DND-41 (cell line): Measurements from ENCODE around the gene ADD2.

Experiments
- ATAC-seq: fragments of 200-7000 bp; cut with Tn5 transposase; 3 replicates; pipeline ENCODE4 v1.9.1; 2021; ENCODE audit warnings: low read depth; ENCODE audit not compliant: insufficient read depth
- DNase-seq: peaks from one replicate; pipeline ENCODE4 v3.0.0-alpha.2; 2020
- H2AFZ ChIP-seq: 2 replicates; pipeline ENCODE4 v1.6.0; 2012; ENCODE audit warnings: low read depth, low read length
- H3K27ac ChIP-seq: 2 replicates; pipeline ENCODE4 v1.5.1; 2012; ENCODE audit warnings: low read length, inconsistent platforms
- H3K27me3 ChIP-seq: fragments of 200-600 bp; sonication (generic); 2 replicates; pipeline ENCODE4 v1.6.0; 2012; ENCODE audit warnings: low read length, mild to moderate bottlenecking, inconsistent platforms; ENCODE audit not compliant: insufficient read depth, poor library complexity
- H3K36me3 ChIP-seq: 2 replicates; pipeline ENCODE4 v1.5.1; 2012; ENCODE audit warnings: low read length, inconsistent platforms; ENCODE audit not compliant: insufficient read depth
- H3K4me1 ChIP-seq: 2 replicates; pipeline ENCODE4 v1.5.1; 2012; ENCODE audit warnings: mild to moderate bottlenecking, low read length; ENCODE audit not compliant: insufficient read depth
- H3K4me2 ChIP-seq: 2 replicates; pipeline ENCODE4 v1.6.0; 2012; ENCODE audit warnings: mild to moderate bottlenecking, moderate library complexity, low read length, inconsistent platforms; ENCODE audit not compliant: insufficient read depth
- H3K4me3 ChIP-seq, 2 experiments: fragments of 200-600 bp in 1 of 2; shearing (Covaris generic) in 1 of 2; 2 replicates each; pipeline ENCODE4 v1.5.1; 2012 to 2016; ENCODE audit warnings: inconsistent platforms in 2 of 2, low read length in 2 of 2, mild to moderate bottlenecking in 2 of 2, low read depth in 1 of 2, moderate library complexity in 1 of 2
- H3K79me2 ChIP-seq: 2 replicates; pipeline ENCODE4 v1.6.0; 2012; ENCODE audit warnings: low read length, inconsistent platforms; ENCODE audit not compliant: insufficient read depth
- H3K9ac ChIP-seq: 2 replicates; pipeline ENCODE4 v1.6.0; 2012; ENCODE audit warnings: low read depth, mild to moderate bottlenecking, inconsistent platforms, low read length, moderate library complexity
- H3K9me3 ChIP-seq: 2 replicates; pipeline ENCODE4 v1.5.1; 2012; ENCODE audit warnings: low read length, moderate library complexity, mild to moderate bottlenecking, inconsistent platforms; ENCODE audit not compliant: insufficient read depth, severe bottlenecking
- H4K20me1 ChIP-seq: 2 replicates; pipeline ENCODE4 v1.6.0; 2012; ENCODE audit warnings: low read length; ENCODE audit not compliant: insufficient read depth
- CTCF ChIP-seq: IDR thresholded peaks from 2 replicates; pipeline ENCODE4 v1.5.1; 2012; ENCODE audit warnings: borderline replicate concordance, low read length, moderate library complexity, mild to moderate bottlenecking; ENCODE audit not compliant: poor library complexity, severe bottlenecking; ENCODE audit errors: extremely low read depth
- EZH2 ChIP-seq: IDR thresholded peaks from 3 replicates; pipeline ENCODE4 v1.6.1; 2012; ENCODE audit warnings: borderline replicate concordance, low read depth, mild to moderate bottlenecking, moderate library complexity, low read length, inconsistent platforms; ENCODE audit not compliant: severe bottlenecking

ADD2 gene

GRCh38 chr2:70732766-70733645 is 35.0 kb downstream of the ADD2 start:
- Histone ChIP-seq H3K4me2 (no peak overlapping the region), H3K4me3 (no peak overlapping the region), H2AFZ (no peak overlapping the region), H3K36me3 (no peaks in the 10 kb centered on the region), H4K20me1 (no peaks in the 10 kb centered on the region), H3K9me3 (no peaks in the 10 kb centered on the region), H3K9ac (no peak overlapping the region), H3K4me1 (no peaks in the 10 kb centered on the region), H3K27me3 (peaks cover 15% of the 10 kb centered on the region), H3K27ac (no peak overlapping the region), H3K79me2 (no peaks in the 10 kb centered on the region)
- ATAC-seq (no peak), DNase-seq (no peak)
- TF ChIP-seq EZH2, result no peak
- TF ChIP-seq CTCF, result no peak

- Histone ChIP-seq H3K27ac (no peak overlapping the region), H3K9ac (no peak overlapping the region), H3K36me3 (no peaks in the 10 kb centered on the region), H4K20me1 (no peaks in the 10 kb centered on the region), H3K27me3 (peaks cover 15% of the 10 kb centered on the region), H3K9me3 (no peaks in the 10 kb centered on the region), H2AFZ (no peak overlapping the region), H3K79me2 (no peaks in the 10 kb centered on the region), H3K4me3 (no peak overlapping the region), H3K4me2 (no peak overlapping the region), H3K4me1 (no peaks in the 10 kb centered on the region)
- DNase-seq (no peak), ATAC-seq (no peak)
- TF ChIP-seq CTCF, result no peak
- TF ChIP-seq EZH2, result no peak
These were observed 37.3 kb downstream of the ADD2 start for GRCh38 chr2:70730730-70731129.

- DNase-seq (no peak), ATAC-seq (no peak)
- Histone ChIP-seq H3K9ac (no peak overlapping the region), H3K27me3 (peaks cover 13% of the 10 kb centered on the region), H3K27ac (no peak overlapping the region), H3K79me2 (no peaks in the 10 kb centered on the region), H3K4me1 (no peaks in the 10 kb centered on the region), H4K20me1 (no peaks in the 10 kb centered on the region), H3K36me3 (no peaks in the 10 kb centered on the region), H3K4me2 (no peak overlapping the region), H3K9me3 (no peaks in the 10 kb centered on the region), H2AFZ (no peak overlapping the region), H3K4me3 (no peak overlapping the region)
- TF ChIP-seq CTCF, result no peak
These were observed 38.4 kb downstream of the ADD2 start for GRCh38 chr2:70729647-70730046.
